ENCODE results near the gene CIITA.

- TF ChIP-seq, protein P1, sequence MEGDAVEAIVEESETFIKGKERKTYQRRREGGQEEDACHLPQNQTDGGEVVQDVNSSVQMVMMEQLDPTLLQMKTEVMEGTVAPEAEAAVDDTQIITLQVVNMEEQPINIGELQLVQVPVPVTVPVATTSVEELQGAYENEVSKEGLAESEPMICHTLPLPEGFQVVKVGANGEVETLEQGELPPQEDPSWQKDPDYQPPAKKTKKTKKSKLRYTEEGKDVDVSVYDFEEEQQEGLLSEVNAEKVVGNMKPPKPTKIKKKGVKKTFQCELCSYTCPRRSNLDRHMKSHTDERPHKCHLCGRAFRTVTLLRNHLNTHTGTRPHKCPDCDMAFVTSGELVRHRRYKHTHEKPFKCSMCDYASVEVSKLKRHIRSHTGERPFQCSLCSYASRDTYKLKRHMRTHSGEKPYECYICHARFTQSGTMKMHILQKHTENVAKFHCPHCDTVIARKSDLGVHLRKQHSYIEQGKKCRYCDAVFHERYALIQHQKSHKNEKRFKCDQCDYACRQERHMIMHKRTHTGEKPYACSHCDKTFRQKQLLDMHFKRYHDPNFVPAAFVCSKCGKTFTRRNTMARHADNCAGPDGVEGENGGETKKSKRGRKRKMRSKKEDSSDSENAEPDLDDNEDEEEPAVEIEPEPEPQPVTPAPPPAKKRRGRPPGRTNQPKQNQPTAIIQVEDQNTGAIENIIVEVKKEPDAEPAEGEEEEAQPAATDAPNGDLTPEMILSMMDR (IDR thresholded peaks at IDR 0.05; ENCODE audit: low read length): no peak
- no peak for TF ChIP-seq EZH2 (IDR thresholded peaks at IDR 0.05; ENCODE audit: borderline replicate concordance, low read length)
Observed at GRCh38 chr16:10922328-10923145, 45.5 kb downstream of the CIITA start.
